ENCODE measurements around the gene ZIK1.

GRCh38 chr19:57620673-57621348 lies 36.9 kb downstream of the ZIK1 start:
- TF ChIP-seq CTCF (IDR thresholded peaks at IDR 0.05): no peak
- TF ChIP-seq EZH2 (IDR thresholded peaks at IDR 0.05; ENCODE audit: borderline replicate concordance, insufficient read depth, low read depth, low read length, poor library complexity, severe bottlenecking): no peak

All from B cell (primary cell).